ENCODE results near the gene MSLN. TPM values are rescaled to one million over a fixed set of nuclear protein-coding genes. Genes with fewer than 3 reads are reported as not detected.

The MSLN gene
- total and polyA plus RNA-seq, 9 of the 15 experiments (the other 6 are each of a cell fraction or from before 2014, with no cell fraction given), result not detected

DNA sequence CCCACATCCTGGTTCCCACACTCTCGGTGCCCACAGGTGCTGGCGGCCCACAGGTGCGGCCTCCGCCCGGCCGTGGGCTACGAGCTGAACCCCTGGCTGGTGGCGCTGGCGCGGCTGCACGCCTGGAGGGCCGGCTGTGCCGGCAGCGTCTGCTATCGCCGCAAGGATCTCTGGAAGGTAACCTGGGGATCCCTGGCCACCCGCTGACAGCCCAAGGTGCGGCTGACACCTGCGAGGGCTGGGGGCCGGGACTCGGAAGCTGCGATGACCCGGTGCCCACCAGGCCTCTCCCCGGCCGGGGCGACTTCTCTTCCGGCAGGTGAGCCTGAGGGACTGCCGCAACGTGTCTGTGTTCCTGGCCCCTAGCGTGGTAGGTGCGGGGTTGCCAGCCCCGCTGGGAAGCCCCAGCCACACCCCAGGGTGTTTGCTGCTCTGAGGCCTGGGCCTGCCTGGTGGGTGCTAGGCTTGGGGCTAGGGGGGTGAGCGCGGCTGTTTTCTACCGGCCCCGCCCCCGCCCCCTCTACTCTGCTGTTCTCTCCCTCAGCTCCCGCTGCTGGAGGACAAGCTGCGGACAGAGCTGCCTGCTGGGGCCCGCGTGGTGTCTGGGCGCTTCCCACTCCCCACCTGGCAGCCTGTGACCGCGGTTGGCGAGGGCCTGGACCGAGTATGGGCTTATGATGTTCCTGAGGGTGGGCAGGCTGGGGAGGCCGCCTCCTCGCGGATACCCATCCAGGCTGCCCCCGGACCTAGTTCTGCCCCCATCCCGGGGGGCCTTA, 38.6 kb upstream of the MSLN start (continued):
- TF ChIP-seq GTF3C2 (IDR thresholded peaks at IDR 0.05; ENCODE audit: borderline replicate concordance, extremely low read depth, insufficient read length) (no peak), HMGN3 (IDR thresholded peaks at IDR 0.05; ENCODE audit: borderline replicate concordance, extremely low read depth, insufficient read length, low read depth, low read length) (peak; percentile 1), NFYB (IDR thresholded peaks at IDR 0.05; ENCODE audit: extremely low read depth, insufficient read length) (no peak), FIP1L1 (IDR thresholded peaks at IDR 0.05; ENCODE audit: low read depth, low read length, poor library complexity, severe bottlenecking) (peak; percentile 43), SP1 (CRISPR knock-in tag; IDR thresholded peaks at IDR 0.05) (0 out of 2 replicates have a peak, but pooled peaks have one; percentile 7)
- TF ChIP-seq, protein P1, sequence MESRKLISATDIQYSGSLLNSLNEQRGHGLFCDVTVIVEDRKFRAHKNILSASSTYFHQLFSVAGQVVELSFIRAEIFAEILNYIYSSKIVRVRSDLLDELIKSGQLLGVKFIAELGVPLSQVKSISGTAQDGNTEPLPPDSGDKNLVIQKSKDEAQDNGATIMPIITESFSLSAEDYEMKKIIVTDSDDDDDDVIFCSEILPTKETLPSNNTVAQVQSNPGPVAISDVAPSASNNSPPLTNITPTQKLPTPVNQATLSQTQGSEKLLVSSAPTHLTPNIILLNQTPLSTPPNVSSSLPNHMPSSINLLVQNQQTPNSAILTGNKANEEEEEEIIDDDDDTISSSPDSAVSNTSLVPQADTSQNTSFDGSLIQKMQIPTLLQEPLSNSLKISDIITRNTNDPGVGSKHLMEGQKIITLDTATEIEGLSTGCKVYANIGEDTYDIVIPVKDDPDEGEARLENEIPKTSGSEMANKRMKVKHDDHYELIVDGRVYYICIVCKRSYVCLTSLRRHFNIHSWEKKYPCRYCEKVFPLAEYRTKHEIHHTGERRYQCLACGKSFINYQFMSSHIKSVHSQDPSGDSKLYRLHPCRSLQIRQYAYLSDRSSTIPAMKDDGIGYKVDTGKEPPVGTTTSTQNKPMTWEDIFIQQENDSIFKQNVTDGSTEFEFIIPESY (CRISPR knock-in tag; IDR thresholded peaks at IDR 0.05), result 0 out of 2 replicates have a peak, but pooled peaks have one; percentile 25
